CD4-positive, alpha-beta T cell treated with Interferon alpha-2 for 1 hour (primary cell): ENCODE results near the gene SH3PXD2A.

Experiments used
- DNase-seq, 2 donors: peaks; one replicate each; pipeline ENCODE4 v3.0.0-alpha.2; 2020 to 2022

SH3PXD2A gene, protein sequence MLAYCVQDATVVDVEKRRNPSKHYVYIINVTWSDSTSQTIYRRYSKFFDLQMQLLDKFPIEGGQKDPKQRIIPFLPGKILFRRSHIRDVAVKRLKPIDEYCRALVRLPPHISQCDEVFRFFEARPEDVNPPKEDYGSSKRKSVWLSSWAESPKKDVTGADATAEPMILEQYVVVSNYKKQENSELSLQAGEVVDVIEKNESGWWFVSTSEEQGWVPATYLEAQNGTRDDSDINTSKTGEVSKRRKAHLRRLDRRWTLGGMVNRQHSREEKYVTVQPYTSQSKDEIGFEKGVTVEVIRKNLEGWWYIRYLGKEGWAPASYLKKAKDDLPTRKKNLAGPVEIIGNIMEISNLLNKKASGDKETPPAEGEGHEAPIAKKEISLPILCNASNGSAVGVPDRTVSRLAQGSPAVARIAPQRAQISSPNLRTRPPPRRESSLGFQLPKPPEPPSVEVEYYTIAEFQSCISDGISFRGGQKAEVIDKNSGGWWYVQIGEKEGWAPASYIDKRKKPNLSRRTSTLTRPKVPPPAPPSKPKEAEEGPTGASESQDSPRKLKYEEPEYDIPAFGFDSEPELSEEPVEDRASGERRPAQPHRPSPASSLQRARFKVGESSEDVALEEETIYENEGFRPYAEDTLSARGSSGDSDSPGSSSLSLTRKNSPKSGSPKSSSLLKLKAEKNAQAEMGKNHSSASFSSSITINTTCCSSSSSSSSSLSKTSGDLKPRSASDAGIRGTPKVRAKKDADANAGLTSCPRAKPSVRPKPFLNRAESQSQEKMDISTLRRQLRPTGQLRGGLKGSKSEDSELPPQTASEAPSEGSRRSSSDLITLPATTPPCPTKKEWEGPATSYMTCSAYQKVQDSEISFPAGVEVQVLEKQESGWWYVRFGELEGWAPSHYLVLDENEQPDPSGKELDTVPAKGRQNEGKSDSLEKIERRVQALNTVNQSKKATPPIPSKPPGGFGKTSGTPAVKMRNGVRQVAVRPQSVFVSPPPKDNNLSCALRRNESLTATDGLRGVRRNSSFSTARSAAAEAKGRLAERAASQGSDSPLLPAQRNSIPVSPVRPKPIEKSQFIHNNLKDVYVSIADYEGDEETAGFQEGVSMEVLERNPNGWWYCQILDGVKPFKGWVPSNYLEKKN

GRCh38 chr10:103855424-103855823 lies at the start of gene SH3PXD2A:
Gene SH3PXD2A, minus strand, starts transcription at chr10:103855576. Its CDS starts 310 bp downstream, at chr10:103855266.
- DNase-seq: peak in 1 of 2 donors; percentile 19

DNA sequence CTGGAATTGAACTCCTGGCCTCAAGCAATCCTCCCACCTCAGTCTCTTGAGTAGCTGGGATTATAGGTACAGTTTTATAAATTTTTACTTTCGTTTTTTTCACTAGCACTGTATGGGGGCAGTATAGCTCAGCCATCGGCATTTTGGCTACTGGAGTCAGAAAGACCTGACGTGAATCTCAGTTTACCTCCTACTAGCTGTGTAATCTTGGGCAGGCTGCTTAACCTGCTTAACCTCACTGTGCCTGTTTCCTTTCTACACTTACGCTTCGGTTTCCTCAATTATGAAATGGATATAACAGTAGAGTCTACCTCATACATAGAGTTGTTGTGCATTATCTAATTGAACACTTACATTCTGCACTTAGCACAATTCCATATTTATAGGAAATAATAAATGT lies 45.9 kb upstream of the SH3PXD2A start:
- DNase-seq: peak in 1 of 2 donors; percentile 42

DNA sequence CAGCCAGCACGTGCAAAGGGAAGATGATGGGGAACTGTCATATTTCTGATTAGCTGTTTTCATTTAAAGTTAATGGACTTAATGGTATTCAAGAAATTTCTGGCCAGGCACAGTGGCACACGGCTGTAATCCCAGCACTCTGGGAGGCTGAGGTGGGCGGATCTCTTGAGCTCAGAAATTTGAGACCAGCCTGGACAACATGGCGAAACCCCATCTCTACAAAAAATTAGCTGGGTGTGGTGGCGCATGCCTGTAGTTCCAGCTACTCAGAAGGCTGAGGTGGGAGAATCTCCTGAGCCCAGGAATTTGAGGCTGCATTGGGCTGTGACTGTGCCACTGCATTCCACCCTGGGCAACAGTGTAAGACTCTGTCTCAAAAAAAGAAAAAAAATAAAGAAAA lies 43.9 kb upstream of the SH3PXD2A start:
- DNase-seq: no peak

GRCh38 chr10:103897241-103897774 lies 41.9 kb upstream of the SH3PXD2A start:
- DNase-seq: no peak

- no peak for DNase-seq
These were observed 40.8 kb upstream of the SH3PXD2A start for GRCh38 chr10:103896225-103896624.

DNA sequence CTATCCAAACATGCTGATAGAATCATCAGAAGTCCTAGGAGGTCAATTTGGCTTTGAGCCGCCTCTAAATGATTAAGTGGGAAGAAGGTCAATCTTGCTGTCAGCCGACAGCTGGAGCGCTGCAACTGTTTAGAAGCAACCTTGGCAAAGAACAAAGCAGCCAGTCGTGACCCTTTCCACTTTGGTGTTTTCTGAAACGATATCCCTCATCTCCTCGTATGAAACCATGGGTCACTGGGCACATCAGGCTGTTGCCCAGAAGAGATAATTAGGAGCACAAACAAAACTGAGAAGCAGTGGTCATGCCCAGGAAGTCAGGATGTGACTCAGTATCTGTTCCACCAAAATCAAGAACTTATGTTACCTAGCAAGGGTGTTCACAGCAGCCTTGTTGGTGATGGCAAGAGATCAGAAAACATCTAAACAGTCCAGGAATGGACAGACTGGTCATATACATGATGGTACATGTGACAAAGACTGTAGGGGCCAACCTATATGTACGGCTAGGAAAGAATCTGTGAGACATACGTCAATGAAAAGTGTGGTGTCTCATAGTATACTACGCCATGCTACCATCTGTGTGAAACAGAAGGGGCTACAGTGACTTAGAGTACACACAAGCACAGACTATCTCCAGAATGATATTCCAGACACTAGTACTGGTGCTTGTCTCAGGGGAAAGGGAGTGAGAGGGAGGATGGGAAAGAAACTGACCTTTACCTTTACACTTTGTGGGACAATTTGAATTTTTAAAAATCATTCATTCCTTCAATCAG lies 40.2 kb upstream of the SH3PXD2A start:
- no peak for DNase-seq

DNA sequence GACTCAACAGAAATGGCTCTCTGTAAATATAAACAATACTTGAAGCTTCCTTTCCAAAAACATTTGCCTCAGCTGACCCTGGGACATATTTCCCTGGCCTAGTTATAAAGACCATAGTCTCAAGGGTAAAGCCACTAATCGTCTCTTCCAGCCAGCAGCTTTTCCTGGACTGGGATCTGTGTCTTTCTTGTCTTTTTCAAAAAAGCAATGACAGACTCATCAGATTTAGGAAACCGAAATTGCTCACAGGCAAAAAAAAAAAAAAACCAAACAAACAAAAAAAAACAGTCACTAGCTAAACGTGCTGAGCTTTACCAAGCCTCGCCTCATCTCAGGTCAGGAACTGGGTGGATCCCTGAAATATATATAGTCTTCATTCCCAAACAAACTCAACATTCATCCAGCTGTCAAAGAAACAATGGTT lies 39.1 kb upstream of the SH3PXD2A start:
- DNase-seq: no peak

GRCh38 chr10:103893817-103894216 lies 38.4 kb upstream of the SH3PXD2A start:
- DNase-seq: no peak

GRCh38 chr10:103892181-103892580 lies 36.8 kb upstream of the SH3PXD2A start:
- DNase-seq: no peak

DNA sequence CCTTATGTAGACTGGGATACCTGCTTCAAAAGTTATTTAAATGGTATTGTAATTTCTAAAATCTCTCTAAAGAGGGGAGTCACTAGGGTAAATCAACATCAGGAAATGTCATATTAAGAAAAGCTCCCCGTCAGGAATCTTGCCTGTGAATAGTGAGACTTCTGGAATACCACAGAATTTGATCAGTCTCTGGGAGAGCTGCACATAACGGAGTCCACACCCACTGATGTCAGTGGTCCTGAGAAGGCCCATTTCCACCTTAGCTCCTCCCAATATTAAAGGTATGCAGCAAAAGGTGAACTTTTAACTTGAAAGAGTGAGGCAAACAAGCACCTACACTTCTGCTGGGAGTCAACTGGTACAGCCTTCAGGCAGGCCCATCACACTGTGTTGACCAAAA lies 35.3 kb upstream of the SH3PXD2A start:
- no peak for DNase-seq

GRCh38 chr10:103890194-103890658 lies 34.9 kb upstream of the SH3PXD2A start:
- DNase-seq: no peak

DNA sequence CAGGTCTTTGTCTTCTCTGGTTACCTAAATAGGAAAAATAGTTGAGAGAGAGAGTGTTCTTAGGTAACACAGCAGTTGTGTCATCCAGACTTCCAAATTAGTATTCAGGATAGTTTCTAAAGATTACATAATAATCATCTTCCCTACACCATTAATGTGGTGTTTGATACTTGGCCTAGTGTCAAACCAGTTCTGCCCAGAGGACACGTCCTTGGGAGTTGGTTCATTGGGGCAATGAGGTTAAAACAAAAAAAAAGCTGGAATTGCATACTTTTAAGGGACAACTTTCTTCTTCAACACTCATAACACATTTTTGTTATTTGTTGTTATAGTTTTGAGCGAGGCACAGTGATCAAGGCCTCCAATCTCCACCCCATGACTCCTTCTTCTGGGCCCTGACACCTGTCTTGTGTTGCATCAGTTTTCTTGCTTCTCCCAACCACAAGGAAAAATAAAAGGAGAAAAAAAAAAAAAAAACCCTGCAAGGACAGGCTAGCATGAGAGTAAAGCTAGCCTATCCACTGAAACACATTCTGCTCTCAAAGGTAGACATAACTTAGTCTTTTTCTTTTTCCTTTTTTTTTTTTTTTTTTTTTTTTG lies 33.8 kb upstream of the SH3PXD2A start:
- no peak for DNase-seq

- peak in 1 of 2 donors; percentile 75 for DNase-seq
These were observed 32.9 kb upstream of the SH3PXD2A start for GRCh38 chr10:103888113-103888841.

DNA sequence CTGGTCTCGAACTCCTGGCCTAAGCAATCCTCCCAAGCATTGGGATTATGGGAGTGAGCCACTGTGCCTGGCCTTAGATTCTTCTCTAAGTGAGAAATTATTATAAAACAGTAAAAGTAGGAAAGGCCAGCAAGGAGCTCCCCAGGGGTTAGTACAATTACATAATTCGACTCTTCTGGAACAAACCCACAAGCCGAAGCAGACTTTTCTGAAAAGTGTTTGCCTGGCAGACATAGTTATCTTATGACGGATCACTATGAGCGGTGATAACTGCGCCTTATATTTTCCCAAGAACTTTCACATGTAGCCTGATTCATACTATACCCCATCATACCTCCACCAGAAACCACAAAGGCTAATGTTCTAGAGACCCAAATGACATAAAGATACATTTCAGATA lies 30.2 kb upstream of the SH3PXD2A start:
- no peak for DNase-seq

DNA sequence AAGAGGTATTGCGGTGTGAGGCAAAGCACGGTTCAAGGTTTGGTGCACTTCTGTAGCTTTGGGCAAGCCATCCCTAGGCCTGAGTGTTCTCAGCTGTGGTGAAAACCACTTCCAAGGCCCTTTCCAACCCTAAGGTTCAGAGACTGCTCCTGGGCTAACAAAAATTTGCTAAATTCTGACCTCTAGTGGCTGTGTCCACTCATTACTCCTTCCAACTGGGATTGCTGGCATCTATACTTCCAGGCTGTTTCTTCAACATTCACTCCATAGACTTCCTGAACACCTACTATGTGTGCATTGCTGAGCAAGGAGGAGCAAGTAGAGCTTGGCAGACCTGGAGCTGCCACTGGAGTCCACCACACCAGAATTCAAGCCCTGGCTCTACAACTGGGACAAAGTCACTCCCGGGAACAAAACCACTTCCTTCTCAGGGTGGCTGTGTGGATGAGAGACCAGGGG lies 29.3 kb upstream of the SH3PXD2A start:
- peak in 1 of 2 donors; percentile 46 for DNase-seq

- no peak for DNase-seq
These were observed 27.1 kb upstream of the SH3PXD2A start for GRCh38 chr10:103882285-103883007.

GRCh38 chr10:103881416-103882284 lies 26.3 kb upstream of the SH3PXD2A start:
- DNase-seq: no peak

DNA sequence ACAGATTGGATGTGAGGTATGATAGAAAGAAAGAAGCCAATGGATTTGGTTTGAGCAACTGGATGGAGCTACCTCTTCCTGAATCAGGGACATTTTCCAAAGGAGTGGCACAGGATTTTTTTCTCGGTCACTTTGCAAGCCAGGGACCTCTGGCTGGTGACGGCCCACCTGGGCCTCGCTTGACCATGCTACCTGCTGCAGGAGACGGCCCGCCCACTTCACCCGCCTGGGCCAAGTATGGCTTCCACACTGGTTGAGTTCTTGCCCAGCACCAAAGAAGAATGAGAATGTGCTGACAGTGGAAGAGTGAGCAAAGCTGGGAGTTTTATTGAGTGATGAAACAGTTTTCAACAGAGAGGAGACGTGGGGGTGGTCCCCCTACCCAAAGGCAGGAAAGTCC lies 24.5 kb upstream of the SH3PXD2A start:
- no peak for DNase-seq

- DNase-seq: no peak
These were observed 24.0 kb upstream of the SH3PXD2A start for GRCh38 chr10:103879409-103879808.
